ENCODE results near the gene TM4SF20. TPM values are rescaled to one million over a fixed set of nuclear protein-coding genes. Genes with fewer than 3 reads are reported as not detected.

TM4SF20 gene
- total RNA-seq, 2 experiments from 2014 or later, result not detected

DNA sequence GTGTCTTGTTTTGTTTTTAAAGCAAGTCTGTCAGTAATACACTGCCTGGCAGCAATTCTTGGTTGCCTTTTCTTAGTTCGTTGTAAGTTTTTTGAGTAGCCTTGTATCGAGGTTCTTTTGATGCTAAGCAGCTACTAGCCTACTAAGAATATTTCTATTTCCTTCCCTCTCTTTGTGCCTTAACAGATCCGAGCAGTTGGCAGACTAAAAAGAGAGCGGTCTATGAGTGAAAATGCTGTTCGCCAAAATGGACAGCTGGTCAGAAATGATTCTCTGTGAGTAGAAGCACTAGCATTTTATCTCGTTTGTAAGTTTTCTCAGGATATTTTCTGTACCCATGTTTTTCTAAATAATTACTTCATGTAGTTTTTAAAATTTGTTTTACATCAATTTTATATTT is 39.0 kb downstream of the TM4SF20 start:
- CTCF ChIA-PET, result interaction anchor here (0.5 kb wide), 1 partner anchor 1145 kb away, joined by 3 read pairs; no protein-coding TSS in a partner anchor
- H3K36me3 Mint-ChIP-seq (ENCODE audit: low read depth), result peaks cover 33% of the 10 kb centered on the region

DNA sequence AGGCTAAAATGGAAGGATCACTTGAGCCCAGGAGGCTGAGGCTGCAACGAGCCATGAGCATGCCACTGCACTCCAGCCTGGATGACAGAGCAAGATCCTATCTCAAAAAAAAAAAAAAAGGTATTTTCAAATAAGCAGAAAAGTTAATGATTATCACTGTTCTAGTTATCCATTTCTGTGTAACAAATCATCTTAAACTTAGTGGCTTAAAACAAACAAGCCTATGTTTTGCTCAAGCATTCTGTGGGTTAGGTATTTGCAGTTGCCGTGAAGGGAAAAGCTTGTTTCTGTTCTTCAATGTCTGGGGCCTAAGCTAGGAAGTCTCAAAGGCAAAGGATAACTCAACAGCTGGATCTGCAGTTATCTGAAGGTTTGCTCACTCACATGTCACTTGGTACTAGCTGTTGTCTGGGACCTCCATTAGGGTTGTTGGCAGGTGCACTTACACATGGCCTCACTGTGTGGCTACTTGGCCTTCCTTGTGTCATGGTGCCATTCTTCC is 40.0 kb downstream of the TM4SF20 start:
- no peaks in the 10 kb centered on the region for H3K27me3 Mint-ChIP-seq
- POLR2A ChIA-PET, result no interaction called here
- no peak overlapping the region for H3K4me3 Mint-ChIP-seq
- no peak overlapping the region for H3K27ac Mint-ChIP-seq
- H3K9me3 Mint-ChIP-seq, result no peaks in the 10 kb centered on the region
- CTCF ChIA-PET, result no interaction called here
- no peak for DNase-seq
- H3K4me1 Mint-ChIP-seq, result peaks cover 9% of the 10 kb centered on the region
- peaks cover 41% of the 10 kb centered on the region for H3K36me3 Mint-ChIP-seq (ENCODE audit: low read depth)

More for the DNA sequence above, 39.0 kb downstream of the TM4SF20 start:
- H3K27ac Mint-ChIP-seq, result no peak overlapping the region
- no peaks in the 10 kb centered on the region for H3K9me3 Mint-ChIP-seq
- H3K4me1 Mint-ChIP-seq, result peaks cover 3% of the 10 kb centered on the region
- H3K4me3 Mint-ChIP-seq, result no peak overlapping the region
- DNase-seq, result no peak
- POLR2A ChIA-PET, result no interaction called here
- no peaks in the 10 kb centered on the region for H3K27me3 Mint-ChIP-seq

DNA sequence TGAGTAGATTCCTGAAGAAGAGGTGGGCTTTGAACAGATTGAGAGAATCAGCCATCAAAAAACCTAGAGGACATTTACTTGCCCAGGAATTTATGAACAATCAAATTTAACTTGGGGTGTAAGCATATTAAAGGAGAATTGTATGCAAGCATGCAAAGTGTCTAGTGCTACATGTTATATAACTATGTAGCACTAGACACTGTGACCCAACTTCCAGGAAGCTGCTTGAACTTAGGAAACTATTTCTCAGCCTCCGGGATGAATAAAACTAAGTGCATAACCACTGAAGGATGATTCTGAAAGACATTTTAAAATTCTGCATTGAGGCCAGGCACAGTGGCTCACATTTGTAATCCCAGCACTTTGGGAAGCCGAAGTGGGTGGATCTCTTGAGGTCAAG is 41.7 kb downstream of the TM4SF20 start:
- Mint-ChIP-seq H3K4me3 (no peak overlapping the region), H3K36me3 (ENCODE audit: low read depth) (peaks cover 48% of the 10 kb centered on the region), H3K27me3 (no peaks in the 10 kb centered on the region), H3K9me3 (no peaks in the 10 kb centered on the region), H3K27ac (no peak overlapping the region), H3K4me1 (peaks cover 9% of the 10 kb centered on the region)
- ChIA-PET CTCF (no interaction called here), POLR2A (no interaction called here)
- DNase-seq, result no peak

DNA sequence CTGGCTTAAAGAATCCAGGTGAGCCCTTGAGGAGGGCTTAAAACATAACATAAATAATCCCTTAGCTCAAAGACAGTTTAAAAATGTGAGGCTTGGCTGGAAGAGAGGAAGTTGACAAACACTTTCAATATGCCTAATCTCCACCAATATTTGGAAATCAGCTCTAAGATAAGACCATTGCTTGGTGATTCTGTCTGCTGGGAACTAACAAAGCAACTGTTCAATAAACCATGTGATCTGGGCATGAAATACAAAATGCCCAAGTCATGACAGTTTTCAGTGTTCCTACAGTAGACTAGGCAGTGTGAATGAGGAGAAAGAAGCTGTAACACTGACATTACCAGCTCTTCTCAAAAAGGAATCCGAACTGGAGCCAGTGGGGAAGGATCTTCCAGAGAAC is 43.4 kb downstream of the TM4SF20 start:
- no peak for DNase-seq
- Mint-ChIP-seq H3K36me3 (ENCODE audit: low read depth) (peaks cover 59% of the 10 kb centered on the region), H3K4me3 (no peak overlapping the region), H3K27me3 (no peaks in the 10 kb centered on the region), H3K27ac (no peak overlapping the region), H3K9me3 (no peaks in the 10 kb centered on the region), H3K4me1 (peaks cover 10% of the 10 kb centered on the region)
- POLR2A ChIA-PET, result no interaction called here
- CTCF ChIA-PET, result interaction anchor here (0.9 to 1.7 kb wide), 3 partner anchors 14 to 169 kb away, joined by 3 to 6 read pairs (median 3); no protein-coding TSS in a partner anchor

DNA sequence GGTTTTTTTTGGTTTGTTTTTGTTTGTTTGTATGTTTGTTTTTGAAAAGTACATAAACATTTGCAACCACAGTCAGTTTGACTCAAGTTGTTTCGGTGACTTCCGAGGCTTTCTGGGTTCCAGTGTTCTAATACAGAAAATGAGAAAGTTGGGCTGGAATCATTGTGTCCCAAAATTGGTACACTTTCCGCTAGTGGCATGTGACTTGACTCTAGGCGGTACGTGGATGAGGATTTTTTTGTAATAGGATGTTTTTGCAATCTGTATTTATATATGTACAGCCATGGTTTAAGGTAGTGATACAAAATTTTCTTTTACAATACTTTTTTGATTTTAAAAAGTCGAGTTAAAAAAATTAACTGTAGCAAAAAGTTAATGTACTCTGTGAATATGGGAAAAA is 52.3 kb downstream of the TM4SF20 start:
- Mint-ChIP-seq H3K36me3 (ENCODE audit: low read depth) (peaks cover 25% of the 10 kb centered on the region), H3K27me3 (no peaks in the 10 kb centered on the region), H3K27ac (no peak overlapping the region), H3K9me3 (peaks cover 18% of the 10 kb centered on the region), H3K4me3 (peak overlapping the region; percentile 95), H3K4me1 (peaks cover 44% of the 10 kb centered on the region)
- POLR2A ChIA-PET, result no interaction called here
- DNase-seq, result no peak
- CTCF ChIA-PET, result no interaction called here

DNA sequence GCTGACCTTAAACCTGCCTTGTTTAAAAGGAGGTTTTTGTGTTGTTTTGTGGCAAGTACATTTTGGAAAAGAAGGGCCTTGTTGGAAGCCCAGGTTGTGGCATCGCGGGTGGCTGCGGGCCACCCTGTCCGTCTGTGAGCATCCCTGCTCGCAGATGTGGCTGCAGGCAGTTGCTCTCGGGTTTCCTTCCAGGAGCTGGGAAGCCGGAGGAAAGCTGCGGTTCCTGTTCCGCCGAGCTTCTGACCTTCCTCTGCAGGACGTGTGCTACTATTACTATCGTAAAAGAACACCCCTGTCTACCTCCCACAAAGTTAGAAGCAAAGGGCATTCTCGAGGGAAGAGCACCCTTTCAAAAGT is 53.3 kb downstream of the TM4SF20 start:
- ChIA-PET CTCF (interaction anchor here (1.5 kb wide), 1 partner anchor 23 kb away, joined by 4 read pairs; no protein-coding TSS in a partner anchor), POLR2A (no interaction called here)
- Mint-ChIP-seq H3K27ac (peak overlapping the region; percentile 96), H3K4me1 (peaks cover 44% of the 10 kb centered on the region), H3K9me3 (peaks cover 21% of the 10 kb centered on the region), H3K36me3 (ENCODE audit: low read depth) (peaks cover 18% of the 10 kb centered on the region), H3K4me3 (peak overlapping the region; percentile 95), H3K27me3 (no peaks in the 10 kb centered on the region)
- DNase-seq, result no peak

DNA sequence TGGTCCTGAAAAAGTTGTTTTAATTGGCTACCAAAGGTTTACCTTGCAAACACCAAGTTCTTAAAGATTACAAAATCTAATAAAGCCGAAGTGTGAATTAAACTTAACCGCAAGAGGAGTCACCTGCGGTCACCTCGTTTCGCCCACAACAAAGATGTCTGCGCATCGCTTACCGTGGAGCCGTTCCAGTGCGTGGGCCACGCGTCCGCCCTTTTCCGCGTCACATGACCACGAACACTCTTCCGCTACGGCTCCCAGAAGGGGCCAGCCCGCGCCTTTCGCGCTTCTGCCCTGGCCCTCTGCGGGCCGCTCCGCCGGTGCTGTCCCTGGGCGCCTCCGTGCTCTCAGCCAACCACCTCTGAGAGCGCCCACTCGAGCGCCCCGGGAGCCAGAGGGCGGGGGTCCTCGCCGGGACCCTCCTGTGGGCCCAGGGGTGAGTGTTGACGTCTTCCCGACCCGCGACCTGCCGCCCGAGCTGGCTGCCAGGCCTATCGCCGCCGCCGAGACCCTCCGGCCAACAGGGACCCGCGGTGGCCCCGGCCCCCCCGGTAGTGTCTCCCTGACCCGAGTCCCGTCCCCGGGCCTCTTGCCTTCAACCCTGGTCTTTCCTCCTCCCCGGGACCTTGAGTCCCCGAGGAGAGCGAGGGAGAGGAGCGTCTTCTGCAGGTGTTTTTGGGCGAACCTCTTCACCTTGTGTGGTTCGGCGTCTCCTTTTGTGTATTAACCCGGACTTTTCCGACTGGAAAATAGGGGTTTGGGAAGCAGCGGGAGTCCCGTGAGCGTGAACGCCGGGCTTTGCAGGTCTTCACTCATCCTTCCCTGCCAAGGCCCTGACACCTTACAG is 53.9 kb downstream of the TM4SF20 start, which contains the start of gene MFF:
Gene MFF (plus strand): TSS at position 257 of the 844 bp plus-strand sequence. CDS start 5,415 bp downstream, outside the sequence.
- H3K9me3 Mint-ChIP-seq, result peaks cover 21% of the 10 kb centered on the region
- peaks cover 44% of the 10 kb centered on the region for H3K4me1 Mint-ChIP-seq
- peak within 1 kb of the TSS; percentile 96 for H3K27ac Mint-ChIP-seq
- ChIA-PET POLR2A (no interaction called here), CTCF (interaction anchor here (1.5 kb wide), 1 partner anchor 23 kb away, joined by 4 read pairs; no protein-coding TSS in a partner anchor)
- DNase-seq, result peak; percentile 93
- peak within 1 kb of the TSS; percentile 95 for H3K4me3 Mint-ChIP-seq
- H3K27me3 Mint-ChIP-seq, result no peaks in the 10 kb centered on the region
- H3K36me3 Mint-ChIP-seq (ENCODE audit: low read depth), result peaks cover 15% of the 10 kb centered on the region

DNA sequence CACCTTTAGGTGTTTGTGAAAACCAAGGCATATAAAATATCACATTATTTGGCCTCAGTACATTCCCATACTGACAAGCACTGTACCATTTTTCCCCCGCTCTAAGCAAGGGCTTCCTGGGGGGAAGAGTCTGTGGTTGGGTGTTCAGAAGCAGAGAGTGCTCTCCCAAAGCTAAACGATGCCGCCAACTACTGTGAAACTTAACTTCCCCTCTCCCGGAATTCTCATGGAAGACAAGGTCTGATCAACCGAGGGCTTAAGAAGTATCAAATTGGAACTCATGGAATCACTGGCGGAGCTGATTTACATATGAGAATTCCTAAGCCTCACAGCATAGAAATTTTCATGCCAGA is 54.5 kb downstream of the TM4SF20 start:
- DNase-seq, result no peak
- Mint-ChIP-seq H3K27me3 (no peaks in the 10 kb centered on the region), H3K27ac (peak overlapping the region; percentile 96), H3K9me3 (peaks cover 21% of the 10 kb centered on the region), H3K4me1 (peaks cover 44% of the 10 kb centered on the region), H3K4me3 (peak overlapping the region; percentile 95), H3K36me3 (ENCODE audit: low read depth) (peaks cover 14% of the 10 kb centered on the region)
- CTCF ChIA-PET, result no interaction called here
- POLR2A ChIA-PET, result no interaction called here

DNA sequence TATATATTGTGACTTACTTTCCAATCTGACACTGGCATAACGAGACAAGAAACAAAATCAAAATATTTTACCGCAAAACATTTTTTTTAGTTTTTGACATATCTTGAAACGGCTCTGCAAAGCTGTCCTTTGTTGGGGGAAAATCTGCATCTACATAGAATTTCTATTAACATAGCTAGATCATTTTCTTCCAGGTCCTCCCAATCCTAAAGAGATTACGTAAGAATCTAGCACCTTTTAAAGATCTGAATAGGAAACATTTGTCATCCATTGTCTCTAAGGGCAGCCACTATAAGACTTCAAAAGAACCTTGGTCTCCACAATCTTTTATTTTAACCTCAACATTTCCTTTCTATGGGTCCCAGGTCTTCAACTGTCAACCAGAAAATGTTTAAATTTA is 55.3 kb downstream of the TM4SF20 start:
- H3K4me1 Mint-ChIP-seq, result peaks cover 44% of the 10 kb centered on the region
- DNase-seq, result no peak
- H3K27me3 Mint-ChIP-seq, result no peaks in the 10 kb centered on the region
- POLR2A ChIA-PET, result no interaction called here
- peaks cover 12% of the 10 kb centered on the region for H3K36me3 Mint-ChIP-seq (ENCODE audit: low read depth)
- H3K9me3 Mint-ChIP-seq, result peaks cover 21% of the 10 kb centered on the region
- CTCF ChIA-PET, result interaction anchor here (1.3 kb wide), 1 partner anchor 15 kb away, joined by 3 read pairs; no protein-coding TSS in a partner anchor
- peak overlapping the region; percentile 95 for H3K4me3 Mint-ChIP-seq
- peak overlapping the region; percentile 31 for H3K27ac Mint-ChIP-seq

DNA sequence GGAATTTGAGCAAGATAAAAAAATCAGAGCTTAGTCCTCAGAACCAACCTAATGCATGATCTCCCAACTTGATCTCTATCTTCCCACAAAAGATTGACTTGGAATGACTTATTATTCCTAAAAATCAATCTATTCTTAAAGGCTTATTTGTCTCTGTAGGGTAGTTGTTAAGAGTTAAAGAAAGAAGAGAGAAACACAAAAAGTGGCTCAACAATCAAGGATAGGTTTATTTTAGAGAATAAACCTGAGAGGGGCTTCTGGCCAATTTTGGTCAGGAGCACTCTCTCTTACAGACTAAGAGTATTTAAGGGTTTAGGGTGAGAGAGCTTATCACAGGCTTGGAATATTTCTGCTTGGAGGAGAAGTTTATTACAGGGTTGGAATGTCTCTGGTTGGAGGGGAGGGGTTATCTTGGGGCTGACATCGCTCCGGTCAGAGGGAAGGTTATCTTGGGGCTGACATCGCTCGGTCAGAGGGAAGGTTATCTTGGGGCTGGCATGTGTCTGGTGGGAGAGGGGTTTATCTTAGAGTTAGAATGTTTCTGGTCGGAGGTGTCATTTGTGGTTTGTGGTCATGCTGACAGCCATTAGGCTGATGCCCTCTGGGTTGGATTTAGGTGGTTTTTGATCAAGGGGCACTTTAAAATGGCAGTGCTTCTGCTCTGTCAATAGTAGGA is 56.4 kb downstream of the TM4SF20 start:
- ChIA-PET CTCF (interaction anchor here (0.8 to 2.0 kb wide), 4 partner anchors 9 to 482 kb away, joined by 3 to 6 read pairs (median 4); no protein-coding TSS in a partner anchor), POLR2A (no interaction called here)
- Mint-ChIP-seq H3K36me3 (ENCODE audit: low read depth) (peaks cover 12% of the 10 kb centered on the region), H3K4me3 (no peak overlapping the region), H3K9me3 (peaks cover 23% of the 10 kb centered on the region), H3K27me3 (no peaks in the 10 kb centered on the region), H3K27ac (no peak overlapping the region), H3K4me1 (peaks cover 35% of the 10 kb centered on the region)
- no peak for DNase-seq

DNA sequence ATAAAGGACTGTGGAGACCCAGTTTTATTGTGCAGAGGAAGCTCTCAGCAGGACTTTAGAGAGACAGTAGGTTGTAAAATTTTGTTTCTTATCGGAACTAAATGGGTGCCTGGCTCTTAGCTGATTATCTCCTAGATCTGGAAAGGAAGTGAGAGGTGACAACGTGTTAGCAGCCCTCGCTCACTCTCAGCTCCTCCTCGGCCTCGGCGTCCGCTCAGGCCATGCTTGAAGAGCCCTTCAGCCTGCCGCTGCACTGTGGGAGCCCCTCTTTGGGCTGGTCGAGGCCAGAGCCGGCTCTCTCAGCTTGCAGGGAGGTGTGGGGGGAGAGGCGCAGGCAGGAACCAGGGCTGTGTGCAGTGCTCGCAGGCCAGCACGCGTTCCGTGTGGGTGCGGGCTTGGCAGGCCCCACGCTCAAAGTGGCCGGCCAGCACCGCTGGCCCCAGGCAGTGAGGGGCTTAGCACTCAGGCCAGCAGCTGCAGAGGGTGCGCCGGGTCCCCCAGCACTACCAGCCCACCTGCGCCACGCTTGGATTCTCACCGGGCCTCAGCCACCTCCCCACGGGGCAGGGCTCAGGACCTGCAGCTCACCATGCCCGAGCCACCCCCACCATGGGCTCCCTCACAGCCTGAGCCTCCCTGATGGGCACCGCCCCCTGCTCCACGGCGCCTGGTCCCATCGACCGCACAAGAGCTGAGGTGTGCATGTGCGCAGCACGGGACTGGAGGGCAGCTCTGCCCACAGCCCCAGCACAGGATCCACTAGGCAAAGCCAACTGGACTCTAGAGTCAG is 58.6 kb downstream of the TM4SF20 start:
- Mint-ChIP-seq H3K27me3 (no peaks in the 10 kb centered on the region), H3K36me3 (ENCODE audit: low read depth) (peaks cover 12% of the 10 kb centered on the region), H3K9me3 (peaks cover 29% of the 10 kb centered on the region), H3K27ac (no peak overlapping the region), H3K4me3 (no peak overlapping the region), H3K4me1 (peaks cover 19% of the 10 kb centered on the region)
- no peak for DNase-seq
- POLR2A ChIA-PET, result no interaction called here
- CTCF ChIA-PET, result interaction anchor here (1.5 to 2.0 kb wide), 2 partner anchors 12 to 16 kb away, joined by 3 to 6 read pairs; no protein-coding TSS in a partner anchor

DNA sequence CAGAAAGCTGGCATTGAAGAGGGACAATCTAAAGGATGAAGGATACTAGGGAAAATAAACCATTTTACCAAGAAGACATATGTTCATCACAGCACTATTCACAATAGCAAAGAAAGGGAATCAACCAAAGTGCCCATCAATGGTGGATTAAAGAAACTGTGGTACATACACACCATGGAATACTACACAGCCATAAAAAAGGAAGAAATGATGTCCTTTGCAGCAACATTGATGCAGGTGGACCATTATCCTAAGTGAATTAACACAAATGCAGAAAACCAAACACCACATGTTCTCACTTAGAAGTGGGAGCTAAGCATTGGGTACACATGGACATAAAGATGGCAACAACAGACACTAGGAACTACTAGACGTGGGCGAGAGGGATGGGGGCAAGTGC is 61.3 kb downstream of the TM4SF20 start:
- no peak overlapping the region for H3K27ac Mint-ChIP-seq
- H3K36me3 Mint-ChIP-seq (ENCODE audit: low read depth), result no peaks in the 10 kb centered on the region
- H3K4me3 Mint-ChIP-seq, result no peak overlapping the region
- H3K27me3 Mint-ChIP-seq, result no peaks in the 10 kb centered on the region
- ChIA-PET POLR2A (no interaction called here), CTCF (no interaction called here)
- H3K4me1 Mint-ChIP-seq, result peaks cover 3% of the 10 kb centered on the region
- no peak for DNase-seq
- H3K9me3 Mint-ChIP-seq, result peaks cover 20% of the 10 kb centered on the region
